WTC11 (cell line): Measurements from ENCODE around the gene AIG1. TPM values are rescaled to one million over a fixed set of nuclear protein-coding genes. Genes with fewer than 3 reads are reported as not detected.

Experiments
- ATAC-seq: fragments of 200-7000 bp; cut with Tn5 transposase; 2 replicates; pipeline ENCODE4 v1.10.0; 2021; ENCODE audit warnings: mild to moderate bottlenecking, moderate library complexity
- CTCF ChIA-PET: fragments of 300-600 bp; sonication (Branson Sonifier 250); formaldehyde crosslinking; loops from one replicate; lab custom pipeline; 2021; ENCODE audit warnings: antibody characterized with exemption; lab: Charles Lee
- POLR2A ChIA-PET: fragments of 350-600 bp; sonication (Branson Sonifier 250); formaldehyde crosslinking; loops from one replicate; lab custom pipeline; 2021; ENCODE audit warnings: antibody characterized with exemption; lab: Charles Lee
- DNase-seq: peaks from one replicate; pipeline ENCODE4 v3.0.0; 2021; ENCODE audit warnings: low spot score
- H3K27ac Mint-ChIP-seq: 2 replicates; pipeline ENCODE4 v1.8.0; 2021; ENCODE audit warnings: mixed read lengths
- H3K27me3 Mint-ChIP-seq: 2 replicates; pipeline ENCODE4 v1.8.0; 2021; ENCODE audit warnings: low read depth, mild to moderate bottlenecking, moderate library complexity, mixed read lengths
- H3K36me3 Mint-ChIP-seq: 2 replicates; pipeline ENCODE4 v1.8.0; 2021; ENCODE audit warnings: mixed read lengths
- H3K4me1 Mint-ChIP-seq: 2 replicates; pipeline ENCODE4 v1.8.0; 2022; ENCODE audit warnings: mixed read lengths
- H3K4me3 Mint-ChIP-seq: 2 replicates; pipeline ENCODE4 v1.8.0; 2021; ENCODE audit warnings: mild to moderate bottlenecking, moderate library complexity, mixed read lengths
- H3K9me3 Mint-ChIP-seq: 2 replicates; pipeline ENCODE4 v1.8.0; 2021; ENCODE audit warnings: mixed read lengths
- ATF1 ChIP-seq: sonication (generic); formaldehyde crosslinking; IDR thresholded peaks from 2 replicates; pipeline ENCODE4 v1.8.1; 2023; ENCODE audit warnings: mild to moderate bottlenecking, moderate library complexity, missing genetic modification reagents
- CREB1 ChIP-seq: sonication (generic); formaldehyde crosslinking; IDR thresholded peaks from 2 replicates; pipeline ENCODE4 v1.8.0; 2023; ENCODE audit warnings: mild to moderate bottlenecking, missing genetic modification reagents
- ETV6 ChIP-seq: sonication (generic); formaldehyde crosslinking; IDR thresholded peaks from 2 replicates; pipeline ENCODE4 v1.8.1; 2022; ENCODE audit warnings: mild to moderate bottlenecking, missing genetic modification reagents
- FOXK1 ChIP-seq: sonication (generic); formaldehyde crosslinking; IDR thresholded peaks from 2 replicates; pipeline ENCODE4 v1.8.0; 2022; ENCODE audit warnings: mild to moderate bottlenecking, moderate library complexity, missing genetic modification reagents
- FOXP1 ChIP-seq: sonication (generic); formaldehyde crosslinking; IDR thresholded peaks from 2 replicates; pipeline ENCODE4 v1.8.0; 2022; ENCODE audit warnings: missing genetic modification reagents, mild to moderate bottlenecking, moderate library complexity, borderline replicate concordance
- NFE2L1 ChIP-seq: sonication (generic); formaldehyde crosslinking; IDR thresholded peaks from 2 replicates; pipeline ENCODE4 v1.8.1; 2023; ENCODE audit warnings: missing genetic modification reagents
- NR1H2 ChIP-seq: sonication (generic); formaldehyde crosslinking; IDR thresholded peaks from 2 replicates; pipeline ENCODE4 v1.9.0; 2021; ENCODE audit warnings: mild to moderate bottlenecking, moderate library complexity, missing genetic modification reagents
- SMAD4 ChIP-seq: sonication (generic); formaldehyde crosslinking; IDR thresholded peaks from 2 replicates; pipeline ENCODE4 v1.8.0; 2022; ENCODE audit warnings: mild to moderate bottlenecking, missing genetic modification reagents
- TCF7 ChIP-seq: sonication (generic); formaldehyde crosslinking; IDR thresholded peaks from 2 replicates; pipeline ENCODE4 v1.8.0; 2022; ENCODE audit warnings: mild to moderate bottlenecking, low read depth, missing genetic modification reagents, moderate library complexity
- ZBTB21 ChIP-seq: sonication (generic); formaldehyde crosslinking; IDR thresholded peaks from 2 replicates; pipeline ENCODE4 v1.8.1; 2023; ENCODE audit warnings: mild to moderate bottlenecking, missing genetic modification reagents, borderline replicate concordance
- ZNF232 ChIP-seq: sonication (generic); formaldehyde crosslinking; IDR thresholded peaks from 2 replicates; pipeline ENCODE4 v1.8.0; 2022; ENCODE audit warnings: mild to moderate bottlenecking, missing genetic modification reagents
- total RNA-seq: library from RNA; stranded (reverse); gene quantifications from 3 replicates; pipeline ENCODE4 v1.2.3, GENCODE V29; 2021
- TF ChIP-seq, protein P1 (sequence below): fragments of 250-450 bp; sonication (Bioruptor Pico); IDR thresholded peaks from 2 replicates; pipeline ENCODE4 v1.9.0; 2021; ENCODE audit warnings: mild to moderate bottlenecking
- TF ChIP-seq, protein P2 (sequence below): sonication (generic); formaldehyde crosslinking; IDR thresholded peaks from 2 replicates; pipeline ENCODE4 v1.8.1; 2023; ENCODE audit warnings: mild to moderate bottlenecking, missing genetic modification reagents, moderate library complexity
- TF ChIP-seq, protein P3 (sequence below): fragments of 250-450 bp; sonication (Bioruptor Pico); IDR thresholded peaks from 2 replicates; pipeline ENCODE4 v1.9.0; 2021; ENCODE audit warnings: mild to moderate bottlenecking, borderline replicate concordance
- TF ChIP-seq, protein P4 (sequence below): fragments of 250-450 bp; sonication (Bioruptor Pico); IDR thresholded peaks from 2 replicates; pipeline ENCODE4 v1.9.0; 2021; ENCODE audit warnings: mild to moderate bottlenecking
- TF ChIP-seq, protein P5 (sequence below): fragments of 250-450 bp; sonication (Bioruptor Pico); IDR thresholded peaks from 2 replicates; pipeline ENCODE4 v1.9.0; 2021; ENCODE audit warnings: moderate library complexity, mild to moderate bottlenecking, inconsistent platforms, borderline replicate concordance
- TF ChIP-seq, protein P6 (sequence below): sonication (generic); formaldehyde crosslinking; IDR thresholded peaks from 2 replicates; pipeline ENCODE4 v1.8.0; 2023; ENCODE audit warnings: missing genetic modification reagents, mild to moderate bottlenecking, borderline replicate concordance

Gene AIG1
- total RNA-seq, 1 experiment from 2014 or later: 38.8 TPM

DNA sequence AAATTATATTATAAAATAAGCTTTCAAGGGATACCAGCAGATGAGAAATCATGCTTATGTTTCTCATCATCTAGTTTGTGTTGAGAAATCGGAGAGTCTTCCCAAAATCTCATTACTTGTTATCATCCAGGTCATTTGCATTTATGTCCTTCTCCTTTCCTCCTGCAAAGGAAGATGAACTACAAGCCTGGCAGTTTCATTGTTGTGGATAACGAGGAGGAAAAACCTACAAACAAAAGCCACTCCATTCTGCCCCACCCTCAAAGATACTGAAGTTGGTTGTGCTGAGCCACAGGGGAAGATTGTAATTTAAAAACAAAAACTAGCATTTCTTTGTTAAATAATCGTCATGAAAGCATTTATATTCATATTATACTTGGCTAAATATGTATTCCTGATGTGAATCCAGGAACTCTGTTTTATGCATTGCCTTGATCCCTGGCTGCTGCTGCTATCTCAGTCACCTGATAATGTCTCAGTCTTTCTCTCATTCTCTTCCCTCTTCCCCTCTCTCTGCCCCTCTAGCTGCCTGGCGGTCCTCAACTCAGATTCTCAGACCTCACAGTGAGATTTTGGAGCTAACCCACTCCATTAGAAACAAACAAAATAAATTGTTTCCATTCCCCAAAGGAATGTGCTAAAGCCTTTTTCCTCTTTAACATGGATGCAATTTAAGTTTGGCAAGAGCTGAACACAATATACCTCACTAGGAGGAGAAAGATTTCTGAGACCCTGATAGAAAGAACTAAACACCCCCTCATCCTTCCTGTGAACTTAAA is 204.5 kb downstream of the AIG1 start:
- H3K4me1 Mint-ChIP-seq: peaks cover 25% of the 10 kb centered on the region
- H3K27ac Mint-ChIP-seq: peak overlapping the region; percentile 93
- ChIA-PET POLR2A (no interaction called here), CTCF (interaction anchor here (1.0 to 1.4 kb wide), 2 partner anchors 32 to 72 kb away, joined by 7 read pairs; no protein-coding TSS in a partner anchor)
- peaks cover 2% of the 10 kb centered on the region; the same call in 1 of the 2 replicates for H3K9me3 Mint-ChIP-seq
- TF ChIP-seq, protein P1, sequence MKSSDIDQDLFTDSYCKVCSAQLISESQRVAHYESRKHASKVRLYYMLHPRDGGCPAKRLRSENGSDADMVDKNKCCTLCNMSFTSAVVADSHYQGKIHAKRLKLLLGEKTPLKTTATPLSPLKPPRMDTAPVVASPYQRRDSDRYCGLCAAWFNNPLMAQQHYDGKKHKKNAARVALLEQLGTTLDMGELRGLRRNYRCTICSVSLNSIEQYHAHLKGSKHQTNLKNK: no peak
- TF ChIP-seq NR1H2 (CRISPR knock-in tag): no peak
- TF ChIP-seq ZNF232 (CRISPR knock-in tag): no peak
- TF ChIP-seq TCF7 (CRISPR knock-in tag): no peak
- TF ChIP-seq, protein P2, sequence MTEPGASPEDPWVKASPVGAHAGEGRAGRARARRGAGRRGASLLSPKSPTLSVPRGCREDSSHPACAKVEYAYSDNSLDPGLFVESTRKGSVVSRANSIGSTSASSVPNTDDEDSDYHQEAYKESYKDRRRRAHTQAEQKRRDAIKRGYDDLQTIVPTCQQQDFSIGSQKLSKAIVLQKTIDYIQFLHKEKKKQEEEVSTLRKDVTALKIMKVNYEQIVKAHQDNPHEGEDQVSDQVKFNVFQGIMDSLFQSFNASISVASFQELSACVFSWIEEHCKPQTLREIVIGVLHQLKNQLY (CRISPR knock-in tag): no peak
- TF ChIP-seq, protein P3, sequence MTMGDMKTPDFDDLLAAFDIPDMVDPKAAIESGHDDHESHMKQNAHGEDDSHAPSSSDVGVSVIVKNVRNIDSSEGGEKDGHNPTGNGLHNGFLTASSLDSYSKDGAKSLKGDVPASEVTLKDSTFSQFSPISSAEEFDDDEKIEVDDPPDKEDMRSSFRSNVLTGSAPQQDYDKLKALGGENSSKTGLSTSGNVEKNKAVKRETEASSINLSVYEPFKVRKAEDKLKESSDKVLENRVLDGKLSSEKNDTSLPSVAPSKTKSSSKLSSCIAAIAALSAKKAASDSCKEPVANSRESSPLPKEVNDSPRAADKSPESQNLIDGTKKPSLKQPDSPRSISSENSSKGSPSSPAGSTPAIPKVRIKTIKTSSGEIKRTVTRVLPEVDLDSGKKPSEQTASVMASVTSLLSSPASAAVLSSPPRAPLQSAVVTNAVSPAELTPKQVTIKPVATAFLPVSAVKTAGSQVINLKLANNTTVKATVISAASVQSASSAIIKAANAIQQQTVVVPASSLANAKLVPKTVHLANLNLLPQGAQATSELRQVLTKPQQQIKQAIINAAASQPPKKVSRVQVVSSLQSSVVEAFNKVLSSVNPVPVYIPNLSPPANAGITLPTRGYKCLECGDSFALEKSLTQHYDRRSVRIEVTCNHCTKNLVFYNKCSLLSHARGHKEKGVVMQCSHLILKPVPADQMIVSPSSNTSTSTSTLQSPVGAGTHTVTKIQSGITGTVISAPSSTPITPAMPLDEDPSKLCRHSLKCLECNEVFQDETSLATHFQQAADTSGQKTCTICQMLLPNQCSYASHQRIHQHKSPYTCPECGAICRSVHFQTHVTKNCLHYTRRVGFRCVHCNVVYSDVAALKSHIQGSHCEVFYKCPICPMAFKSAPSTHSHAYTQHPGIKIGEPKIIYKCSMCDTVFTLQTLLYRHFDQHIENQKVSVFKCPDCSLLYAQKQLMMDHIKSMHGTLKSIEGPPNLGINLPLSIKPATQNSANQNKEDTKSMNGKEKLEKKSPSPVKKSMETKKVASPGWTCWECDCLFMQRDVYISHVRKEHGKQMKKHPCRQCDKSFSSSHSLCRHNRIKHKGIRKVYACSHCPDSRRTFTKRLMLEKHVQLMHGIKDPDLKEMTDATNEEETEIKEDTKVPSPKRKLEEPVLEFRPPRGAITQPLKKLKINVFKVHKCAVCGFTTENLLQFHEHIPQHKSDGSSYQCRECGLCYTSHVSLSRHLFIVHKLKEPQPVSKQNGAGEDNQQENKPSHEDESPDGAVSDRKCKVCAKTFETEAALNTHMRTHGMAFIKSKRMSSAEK (CRISPR knock-in tag): no peak
- TF ChIP-seq FOXK1 (CRISPR knock-in tag): no peak
- TF ChIP-seq ZBTB21 (CRISPR knock-in tag): no peak
- no peak for TF ChIP-seq ETV6 (CRISPR knock-in tag)
- TF ChIP-seq, protein P4, sequence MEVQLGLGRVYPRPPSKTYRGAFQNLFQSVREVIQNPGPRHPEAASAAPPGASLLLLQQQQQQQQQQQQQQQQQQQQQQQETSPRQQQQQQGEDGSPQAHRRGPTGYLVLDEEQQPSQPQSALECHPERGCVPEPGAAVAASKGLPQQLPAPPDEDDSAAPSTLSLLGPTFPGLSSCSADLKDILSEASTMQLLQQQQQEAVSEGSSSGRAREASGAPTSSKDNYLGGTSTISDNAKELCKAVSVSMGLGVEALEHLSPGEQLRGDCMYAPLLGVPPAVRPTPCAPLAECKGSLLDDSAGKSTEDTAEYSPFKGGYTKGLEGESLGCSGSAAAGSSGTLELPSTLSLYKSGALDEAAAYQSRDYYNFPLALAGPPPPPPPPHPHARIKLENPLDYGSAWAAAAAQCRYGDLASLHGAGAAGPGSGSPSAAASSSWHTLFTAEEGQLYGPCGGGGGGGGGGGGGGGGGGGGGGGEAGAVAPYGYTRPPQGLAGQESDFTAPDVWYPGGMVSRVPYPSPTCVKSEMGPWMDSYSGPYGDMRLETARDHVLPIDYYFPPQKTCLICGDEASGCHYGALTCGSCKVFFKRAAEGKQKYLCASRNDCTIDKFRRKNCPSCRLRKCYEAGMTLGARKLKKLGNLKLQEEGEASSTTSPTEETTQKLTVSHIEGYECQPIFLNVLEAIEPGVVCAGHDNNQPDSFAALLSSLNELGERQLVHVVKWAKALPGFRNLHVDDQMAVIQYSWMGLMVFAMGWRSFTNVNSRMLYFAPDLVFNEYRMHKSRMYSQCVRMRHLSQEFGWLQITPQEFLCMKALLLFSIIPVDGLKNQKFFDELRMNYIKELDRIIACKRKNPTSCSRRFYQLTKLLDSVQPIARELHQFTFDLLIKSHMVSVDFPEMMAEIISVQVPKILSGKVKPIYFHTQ: no peak
- no peak for TF ChIP-seq ATF1 (CRISPR knock-in tag)
- no peak for TF ChIP-seq NFE2L1 (CRISPR knock-in tag)
- TF ChIP-seq, protein P5, sequence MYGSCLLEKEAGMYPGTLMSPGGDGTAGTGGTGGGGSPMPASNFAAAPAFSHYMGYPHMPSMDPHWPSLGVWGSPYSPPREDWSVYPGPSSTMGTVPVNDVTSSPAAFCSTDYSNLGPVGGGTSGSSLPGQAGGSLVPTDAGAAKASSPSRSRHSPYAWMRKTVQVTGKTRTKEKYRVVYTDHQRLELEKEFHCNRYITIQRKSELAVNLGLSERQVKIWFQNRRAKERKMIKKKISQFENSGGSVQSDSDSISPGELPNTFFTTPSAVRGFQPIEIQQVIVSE (CRISPR knock-in tag): no peak
- no peak for TF ChIP-seq SMAD4
- TF ChIP-seq CREB1 (CRISPR knock-in tag): no peak
- TF ChIP-seq, protein P6, sequence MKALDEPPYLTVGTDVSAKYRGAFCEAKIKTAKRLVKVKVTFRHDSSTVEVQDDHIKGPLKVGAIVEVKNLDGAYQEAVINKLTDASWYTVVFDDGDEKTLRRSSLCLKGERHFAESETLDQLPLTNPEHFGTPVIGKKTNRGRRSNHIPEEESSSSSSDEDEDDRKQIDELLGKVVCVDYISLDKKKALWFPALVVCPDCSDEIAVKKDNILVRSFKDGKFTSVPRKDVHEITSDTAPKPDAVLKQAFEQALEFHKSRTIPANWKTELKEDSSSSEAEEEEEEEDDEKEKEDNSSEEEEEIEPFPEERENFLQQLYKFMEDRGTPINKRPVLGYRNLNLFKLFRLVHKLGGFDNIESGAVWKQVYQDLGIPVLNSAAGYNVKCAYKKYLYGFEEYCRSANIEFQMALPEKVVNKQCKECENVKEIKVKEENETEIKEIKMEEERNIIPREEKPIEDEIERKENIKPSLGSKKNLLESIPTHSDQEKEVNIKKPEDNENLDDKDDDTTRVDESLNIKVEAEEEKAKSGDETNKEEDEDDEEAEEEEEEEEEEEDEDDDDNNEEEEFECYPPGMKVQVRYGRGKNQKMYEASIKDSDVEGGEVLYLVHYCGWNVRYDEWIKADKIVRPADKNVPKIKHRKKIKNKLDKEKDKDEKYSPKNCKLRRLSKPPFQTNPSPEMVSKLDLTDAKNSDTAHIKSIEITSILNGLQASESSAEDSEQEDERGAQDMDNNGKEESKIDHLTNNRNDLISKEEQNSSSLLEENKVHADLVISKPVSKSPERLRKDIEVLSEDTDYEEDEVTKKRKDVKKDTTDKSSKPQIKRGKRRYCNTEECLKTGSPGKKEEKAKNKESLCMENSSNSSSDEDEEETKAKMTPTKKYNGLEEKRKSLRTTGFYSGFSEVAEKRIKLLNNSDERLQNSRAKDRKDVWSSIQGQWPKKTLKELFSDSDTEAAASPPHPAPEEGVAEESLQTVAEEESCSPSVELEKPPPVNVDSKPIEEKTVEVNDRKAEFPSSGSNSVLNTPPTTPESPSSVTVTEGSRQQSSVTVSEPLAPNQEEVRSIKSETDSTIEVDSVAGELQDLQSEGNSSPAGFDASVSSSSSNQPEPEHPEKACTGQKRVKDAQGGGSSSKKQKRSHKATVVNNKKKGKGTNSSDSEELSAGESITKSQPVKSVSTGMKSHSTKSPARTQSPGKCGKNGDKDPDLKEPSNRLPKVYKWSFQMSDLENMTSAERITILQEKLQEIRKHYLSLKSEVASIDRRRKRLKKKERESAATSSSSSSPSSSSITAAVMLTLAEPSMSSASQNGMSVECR (CRISPR knock-in tag): no peak
- TF ChIP-seq FOXP1 (CRISPR knock-in tag): no peak
- H3K4me3 Mint-ChIP-seq: no peak overlapping the region; the same call in 1 of the 2 replicates
- H3K36me3 Mint-ChIP-seq: peaks cover 3% of the 10 kb centered on the region
- DNase-seq (no peak), ATAC-seq (peak; percentile 70)
- H3K27me3 Mint-ChIP-seq: no peaks in the 10 kb centered on the region
